CD4-positive, alpha-beta T cell (primary cell): ENCODE data around the gene STIM2. TPM values are rescaled to one million over a fixed set of nuclear protein-coding genes. Genes with fewer than 3 reads are reported as not detected.

ENCODE experiments used
- ATAC-seq: fragments of 200-7000 bp; cut with Tn5 transposase; one replicate; pipeline ENCODE4 v1.10.0; 2022; ENCODE audit warnings: mild to moderate bottlenecking; ENCODE audit not compliant: poor library complexity
- CTCF ChIA-PET: fragments of 350-600 bp; sonication (Branson Sonifier 250); formaldehyde crosslinking; loops from one replicate; lab custom pipeline; 2021; ENCODE audit warnings: antibody characterized with exemption, inconsistent platforms; lab: Charles Lee
- POLR2A ChIA-PET: fragments of 350-600 bp; sonication (Branson Sonifier 250); formaldehyde crosslinking; loops from one replicate; lab custom pipeline; 2021; ENCODE audit warnings: antibody characterized with exemption, inconsistent platforms; lab: Charles Lee
- DNase-seq, 14 experiments: peaks; one replicate each; pipeline ENCODE4 v3.0.0-alpha.2; 2013 to 2020; ENCODE audit warnings: mixed read lengths in 2 of 14
- H3K27ac ChIP-seq, 2 donors: one replicate each; pipeline versions ENCODE4 v1.5.1 to v1.7.0; 2013; ENCODE audit warnings: low read length in 2 of 2, low read depth in 1 of 2, mild to moderate bottlenecking in 1 of 2
- H3K27me3 ChIP-seq, 2 experiments: 1 replicate in 1 of 2; 2 replicates in 1 of 2; pipeline versions ENCODE4 v1.6.1 to v1.7.0; 2013; ENCODE audit warnings: low read length in 2 of 2, control low read depth in 1 of 2, mild to moderate bottlenecking in 1 of 2, moderate library complexity in 1 of 2; ENCODE audit not compliant: insufficient read depth in 2 of 2, control insufficient read depth in 1 of 2
- H3K36me3 ChIP-seq: one replicate; pipeline ENCODE4 v1.6.1; 2013; ENCODE audit warnings: low read length, control low read depth; ENCODE audit not compliant: insufficient read depth
- H3K4me1 ChIP-seq: one replicate; pipeline ENCODE4 v1.6.1; 2013; ENCODE audit warnings: low read length, control low read depth; ENCODE audit not compliant: insufficient read depth
- H3K4me3 ChIP-seq: one replicate; pipeline ENCODE4 v1.5.1; 2013; ENCODE audit warnings: mild to moderate bottlenecking, low read length, moderate library complexity
- H3K9me3 ChIP-seq, 2 experiments: 1 replicate in 1 of 2; 2 replicates in 1 of 2; pipeline versions ENCODE4 v1.6.1 to v1.7.0; 2013; ENCODE audit warnings: low read length in 2 of 2, mild to moderate bottlenecking in 2 of 2, control low read depth in 1 of 2, moderate library complexity in 1 of 2; ENCODE audit not compliant: control insufficient read depth in 1 of 2, insufficient read depth in 1 of 2
- H3K27ac Mint-ChIP-seq: one replicate; pipeline ENCODE4 v1.8.0; 2020; ENCODE audit warnings: mixed read lengths
- H3K27me3 Mint-ChIP-seq: one replicate; pipeline ENCODE4 v1.8.0; 2021; ENCODE audit warnings: mixed read lengths
- H3K36me3 Mint-ChIP-seq: one replicate; pipeline ENCODE4 v1.8.0; 2021; ENCODE audit warnings: low read depth, mixed read lengths
- H3K4me1 Mint-ChIP-seq: one replicate; pipeline ENCODE4 v1.8.0; 2021; ENCODE audit warnings: low read depth, mixed read lengths
- H3K4me3 Mint-ChIP-seq: one replicate; pipeline ENCODE4 v1.8.0; 2020; ENCODE audit warnings: mild to moderate bottlenecking, mixed read lengths
- H3K9me3 Mint-ChIP-seq: one replicate; pipeline ENCODE4 v1.8.0; 2020; ENCODE audit warnings: mixed read lengths
- CTCF ChIP-seq: fragments of 200-600 bp; IDR thresholded peaks from one replicate; pipeline ENCODE4 v1.8.0; 2022; ENCODE audit warnings: antibody characterized with exemption, mild to moderate bottlenecking
- intact Hi-C, 2 experiments: fragments of 100-400 bp; cut with DNase I in 1 of 2; cut with micrococcal nuclease in 1 of 2; formaldehyde crosslinking; loops; one replicate each; pipeline versions ENCODE4 v1.15.1 to v1.9.0; 2023 to 2025; cut with DNase I, micrococcal nuclease
- total RNA-seq, 174 experiments: library from RNA in 2 of 174; stranded (reverse) in 2 of 174; gene quantifications; one replicate each; pipeline ENCODE4 v1.2.3 and lab custom pipeline; 2021 to 2026

The STIM2 gene
- total RNA-seq, 2 experiments from 2014 or later: 53.7 to 54.9 TPM

- Histone ChIP-seq H3K27me3 (no peaks in the 10 kb centered on the region), H3K4me3 (no peak overlapping the region), H3K27ac (no peak overlapping the region), H3K4me1 (no peaks in the 10 kb centered on the region), H3K9me3 (no peaks in the 10 kb centered on the region), H3K36me3 (no peaks in the 10 kb centered on the region)
- Mint-ChIP-seq H3K9me3 (no peaks in the 10 kb centered on the region), H3K27ac (no peak overlapping the region), H3K36me3 (no peaks in the 10 kb centered on the region), H3K4me3 (no peak overlapping the region), H3K4me1 (no peaks in the 10 kb centered on the region), H3K27me3 (no peaks in the 10 kb centered on the region)
- ChIA-PET CTCF (no interaction called here), POLR2A (no interaction called here)
- TF ChIP-seq CTCF: no peak
- DNase-seq (no peak), ATAC-seq (no peak)
- intact Hi-C loops: no loop called here
These were observed 29.9 kb upstream of the STIM2 start for GRCh38 chr4:26830701-26831100.

GRCh38 chr4:26836539-26836938 is 24.1 kb upstream of the STIM2 start:
- Histone ChIP-seq H3K27ac (no peak overlapping the region), H3K36me3 (no peaks in the 10 kb centered on the region), H3K4me3 (no peak overlapping the region), H3K27me3 (no peaks in the 10 kb centered on the region), H3K4me1 (no peaks in the 10 kb centered on the region), H3K9me3 (peaks cover 0 to 6% of the 10 kb centered on the region in 2 experiments)
- Mint-ChIP-seq H3K4me3 (no peak overlapping the region), H3K4me1 (peaks cover 11% of the 10 kb centered on the region), H3K27me3 (no peaks in the 10 kb centered on the region), H3K27ac (no peak overlapping the region), H3K36me3 (no peaks in the 10 kb centered on the region), H3K9me3 (no peaks in the 10 kb centered on the region)
- ATAC-seq (no peak), DNase-seq (no peak)
- CTCF ChIA-PET: no interaction called here
- TF ChIP-seq CTCF: no peak
- POLR2A ChIA-PET: no interaction called here
- intact Hi-C loops: no loop called here

GRCh38 chr4:26837993-26838842 is 22.4 kb upstream of the STIM2 start:
- CTCF ChIA-PET: no interaction called here
- H3K4me3 ChIP-seq: no peak overlapping the region
- H3K27me3 ChIP-seq: no peaks in the 10 kb centered on the region
- TF ChIP-seq CTCF: no peak
- no peaks in the 10 kb centered on the region for H3K36me3 ChIP-seq
- Mint-ChIP-seq H3K27ac (peak overlapping the region; percentile 40), H3K27me3 (no peaks in the 10 kb centered on the region), H3K4me1 (peaks cover 11% of the 10 kb centered on the region), H3K9me3 (no peaks in the 10 kb centered on the region), H3K4me3 (no peak overlapping the region), H3K36me3 (no peaks in the 10 kb centered on the region)
- ATAC-seq: no peak
- intact Hi-C loops: no loop called here
- POLR2A ChIA-PET: no interaction called here
- no peaks in the 10 kb centered on the region for H3K4me1 ChIP-seq
- peak in 1 of 14 experiments; percentile 31 for DNase-seq
- H3K9me3 ChIP-seq: peaks cover 0 to 6% of the 10 kb centered on the region in 2 experiments
- H3K27ac ChIP-seq: no peak overlapping the region
